GM18505 (cell line): Measurements from ENCODE around the gene HOXB6.

Experiments used
- ATAC-seq: cut with Tn5 transposase; IDR thresholded peaks from one replicate; pipeline ENCODE4 v1.9.1; 2021; ENCODE audit not compliant: unreplicated experiment
- POLR2A ChIP-seq: IDR thresholded peaks from 4 replicates; pipeline ENCODE4 v1.6.1; 2011; ENCODE audit warnings: borderline replicate concordance; ENCODE audit not compliant: insufficient read depth, insufficient read length; ENCODE audit errors: extremely low read depth

Gene HOXB6

GRCh38 chr17:48556229-48556575, 48.6 kb downstream of the HOXB6 start:
- no peak for TF ChIP-seq POLR2A
- ATAC-seq: no peak

GRCh38 chr17:48555258-48556228, 49.2 kb downstream of the HOXB6 start:
- no peak for TF ChIP-seq POLR2A
- ATAC-seq: no peak

- ATAC-seq: no peak
- no peak for TF ChIP-seq POLR2A
Observed at GRCh38 chr17:48554412-48555257, 50.2 kb downstream of the HOXB6 start.

GRCh38 chr17:48553826-48554225, 51.0 kb downstream of the HOXB6 start:
- TF ChIP-seq POLR2A: no peak
- no peak for ATAC-seq

- no peak for TF ChIP-seq POLR2A
- no peak for ATAC-seq
Observed at GRCh38 chr17:48553190-48553547, 51.6 kb downstream of the HOXB6 start.

GRCh38 chr17:48552466-48553189, 52.2 kb downstream of the HOXB6 start:
- TF ChIP-seq POLR2A: no peak
- ATAC-seq: no peak

GRCh38 chr17:48551596-48552465, 53.0 kb downstream of the HOXB6 start:
- no peak for ATAC-seq
- no peak for TF ChIP-seq POLR2A

GRCh38 chr17:48551214-48551555, 53.6 kb downstream of the HOXB6 start:
- no peak for TF ChIP-seq POLR2A
- ATAC-seq: no peak

GRCh38 chr17:48550502-48551213, 54.1 kb downstream of the HOXB6 start:
- no peak for TF ChIP-seq POLR2A
- no peak for ATAC-seq

- no peak for TF ChIP-seq POLR2A
- no peak for ATAC-seq
Observed at GRCh38 chr17:48549914-48550501, 54.8 kb downstream of the HOXB6 start.

- no peak for TF ChIP-seq POLR2A
- no peak for ATAC-seq
Observed at GRCh38 chr17:48549281-48549630, 55.5 kb downstream of the HOXB6 start.
